ENCODE results near the gene VWA5B1.
A peak's percentile ranks its signal among the peaks of the same experiment; 100 is the strongest.

VWA5B1 gene

GRCh38 chr1:20366463-20367115, 75.9 kb downstream of the VWA5B1 start:
- no peak for DNase-seq (ENCODE audit: low spot score)

- peak; percentile 66 for DNase-seq (ENCODE audit: low spot score)
These were observed 76.5 kb downstream of the VWA5B1 start for GRCh38 chr1:20367116-20367585.

- DNase-seq (ENCODE audit: low spot score) = no peak
These were observed 77.0 kb downstream of the VWA5B1 start for GRCh38 chr1:20367626-20368025.

GRCh38 chr1:20368866-20369470, 78.3 kb downstream of the VWA5B1 start:
- DNase-seq (ENCODE audit: low spot score) = no peak

- no peak for DNase-seq (ENCODE audit: low spot score)
These were observed 80.0 kb downstream of the VWA5B1 start for GRCh38 chr1:20370698-20371097.

GRCh38 chr1:20371411-20371810, 80.7 kb downstream of the VWA5B1 start:
- DNase-seq (ENCODE audit: low spot score) = no peak

GRCh38 chr1:20371883-20372282, 81.2 kb downstream of the VWA5B1 start:
- no peak for DNase-seq (ENCODE audit: low spot score)

GRCh38 chr1:20372676-20373075, 82.0 kb downstream of the VWA5B1 start:
- no peak for DNase-seq (ENCODE audit: low spot score)

GRCh38 chr1:20373286-20373685, 82.6 kb downstream of the VWA5B1 start:
- DNase-seq (ENCODE audit: low spot score) = no peak

- no peak for DNase-seq (ENCODE audit: low spot score)
These were observed 83.1 kb downstream of the VWA5B1 start for GRCh38 chr1:20373764-20374163.

- no peak for DNase-seq (ENCODE audit: low spot score)
These were observed 84.9 kb downstream of the VWA5B1 start for GRCh38 chr1:20375563-20375962.

- no peak for DNase-seq (ENCODE audit: low spot score)
These were observed 85.5 kb downstream of the VWA5B1 start for GRCh38 chr1:20376171-20376570.

- DNase-seq (ENCODE audit: low spot score) = peak; percentile 70
These were observed 86.3 kb downstream of the VWA5B1 start for GRCh38 chr1:20376880-20377494.

- no peak for DNase-seq (ENCODE audit: low spot score)
These were observed 87.0 kb downstream of the VWA5B1 start for GRCh38 chr1:20377516-20378270.

GRCh38 chr1:20379075-20379474, 88.4 kb downstream of the VWA5B1 start:
- no peak for DNase-seq (ENCODE audit: low spot score)

- no peak for DNase-seq (ENCODE audit: low spot score)
These were observed 89.5 kb downstream of the VWA5B1 start for GRCh38 chr1:20380175-20380574.

- DNase-seq (ENCODE audit: low spot score) = no peak
These were observed 90.0 kb downstream of the VWA5B1 start for GRCh38 chr1:20380616-20381035.

GRCh38 chr1:20381045-20381641, 90.5 kb downstream of the VWA5B1 start:
- DNase-seq (ENCODE audit: low spot score) = no peak

GRCh38 chr1:20381961-20382360, 91.3 kb downstream of the VWA5B1 start:
- no peak for DNase-seq (ENCODE audit: low spot score)

GRCh38 chr1:20382711-20383110, 92.0 kb downstream of the VWA5B1 start:
- no peak for DNase-seq (ENCODE audit: low spot score)

- DNase-seq (ENCODE audit: low spot score) = no peak
These were observed 93.0 kb downstream of the VWA5B1 start for GRCh38 chr1:20383631-20384030.

- no peak for DNase-seq (ENCODE audit: low spot score)
These were observed 95.0 kb downstream of the VWA5B1 start for GRCh38 chr1:20385630-20386029.
